ENCODE results near the gene FBP2.
"Not testable (repeated sequence)": the region's sequence is repeated elsewhere in the genome, so short reads cannot be mapped to it uniquely, and the experiment has no call there.

The FBP2 gene

DNA sequence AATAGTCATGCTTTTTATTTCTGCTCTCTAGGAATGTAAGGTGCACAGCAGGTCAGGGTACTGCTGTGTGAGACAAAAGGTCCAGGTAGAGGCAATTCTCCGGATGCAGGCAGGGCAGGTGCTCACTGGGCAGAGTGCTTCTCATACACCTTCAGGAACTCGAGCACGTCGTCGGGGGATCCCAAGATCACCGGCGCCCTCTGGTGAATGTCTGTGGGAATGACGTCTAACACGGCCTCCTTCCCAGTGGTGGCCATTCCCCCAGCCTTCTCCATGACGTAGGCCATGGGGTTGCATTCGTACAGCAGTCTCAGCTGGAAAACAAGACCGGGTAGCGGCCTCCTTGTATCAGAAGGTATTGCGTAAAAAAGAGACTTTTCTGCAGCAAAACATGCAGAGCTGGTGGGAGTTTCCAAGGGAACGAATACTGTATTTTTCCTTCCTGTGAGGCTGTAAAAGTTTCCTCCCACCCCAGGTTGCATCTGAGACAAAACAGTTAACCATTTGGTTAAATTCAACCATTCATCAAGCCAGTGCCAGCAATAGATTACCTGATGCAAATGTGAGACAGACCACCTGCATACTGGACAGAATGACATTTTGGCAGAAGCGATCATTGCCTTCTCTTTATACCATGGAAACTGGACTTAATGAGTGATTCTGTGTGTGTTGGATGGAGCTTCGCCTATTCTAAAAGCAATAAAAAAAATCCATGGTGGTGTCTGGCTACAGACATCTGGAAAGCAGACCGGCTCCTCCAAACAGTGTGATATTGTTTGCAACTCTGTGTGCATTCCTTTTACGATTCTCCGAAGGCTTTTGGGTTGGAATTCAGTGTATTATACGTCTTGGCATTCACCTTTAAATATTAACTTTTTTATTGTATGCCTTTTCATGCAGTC lies 9.9 kb upstream of the FBP2 start:
- DNase-seq: peak; percentile 63

DNA sequence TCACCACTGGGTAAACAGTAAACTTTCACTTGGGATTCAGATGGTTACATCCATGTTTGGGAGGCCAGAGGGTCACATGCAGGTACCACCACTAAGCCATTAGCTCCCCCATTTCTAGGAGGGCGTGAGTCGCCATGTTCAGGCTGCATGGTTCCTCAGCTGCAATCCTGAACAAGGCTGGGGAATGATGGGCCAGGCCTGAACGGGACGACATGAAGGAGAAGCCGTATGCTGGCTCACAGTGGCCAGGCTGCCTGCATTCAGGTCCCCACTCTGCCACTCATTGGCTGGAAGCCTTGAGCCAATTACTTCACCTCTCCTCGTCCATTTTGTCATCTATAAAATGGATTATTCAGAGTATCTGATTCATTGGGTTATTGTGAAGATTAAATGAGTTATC lies 9.0 kb upstream of the FBP2 start:
- DNase-seq: no peak

DNA sequence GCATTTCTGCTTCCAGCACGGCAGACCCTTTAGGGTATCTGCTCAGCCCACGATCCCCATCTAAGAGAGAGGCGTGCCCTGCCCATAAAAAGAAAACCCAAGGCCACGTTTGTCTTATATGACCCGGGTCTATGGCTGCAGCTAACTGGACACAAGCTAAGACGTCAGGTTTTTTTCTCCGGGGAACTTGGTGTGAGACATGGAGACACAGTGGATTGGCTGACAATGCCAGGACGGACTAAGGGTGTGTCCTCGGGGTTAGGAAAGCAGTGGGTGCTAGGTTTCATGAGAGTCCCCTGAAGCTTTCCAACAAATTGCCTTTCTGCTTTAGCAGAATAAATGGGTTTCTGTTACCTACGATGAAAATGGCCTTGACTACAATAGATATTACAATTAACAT lies 7.1 kb upstream of the FBP2 start:
- no peak for DNase-seq

DNA sequence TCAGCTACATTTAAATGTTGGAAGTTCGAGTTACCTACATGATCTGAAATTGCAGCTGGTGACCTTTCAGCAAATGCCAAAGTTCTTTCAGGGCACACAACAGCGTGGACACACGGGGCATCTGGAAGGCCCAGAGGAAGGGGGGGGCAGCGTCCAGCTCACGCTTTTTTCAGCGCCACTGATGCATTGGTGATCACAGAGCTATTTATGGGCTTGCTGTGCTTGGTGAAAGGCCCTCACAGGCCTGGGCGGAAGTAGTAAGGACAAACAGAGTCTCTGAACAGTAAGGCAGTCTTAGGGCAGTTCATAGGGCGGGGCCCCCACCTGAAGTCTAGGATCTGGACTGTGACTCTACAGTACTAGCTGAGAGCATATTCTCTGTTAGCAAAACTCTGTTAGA lies 6.6 kb upstream of the FBP2 start:
- DNase-seq: no peak

DNA sequence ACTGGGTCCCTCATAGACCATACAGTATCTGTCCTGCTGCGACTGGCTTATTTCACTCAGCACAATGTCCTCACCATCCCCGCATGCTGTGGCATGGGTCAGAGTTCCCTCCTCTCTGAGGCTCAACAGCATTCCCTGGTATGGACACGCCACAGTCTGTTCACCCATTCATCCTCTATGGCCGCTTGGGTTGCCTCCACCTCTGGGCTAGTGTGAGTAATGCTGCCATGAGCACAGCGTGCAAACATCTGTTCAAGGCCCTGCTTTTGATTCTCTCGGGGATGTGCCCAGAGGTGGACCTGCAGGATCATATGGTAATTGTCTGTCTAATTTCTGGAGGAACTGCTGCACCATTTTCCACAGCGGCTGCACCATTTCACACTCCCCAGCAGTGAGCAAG lies 5.5 kb upstream of the FBP2 start:
- no peak for DNase-seq

DNA sequence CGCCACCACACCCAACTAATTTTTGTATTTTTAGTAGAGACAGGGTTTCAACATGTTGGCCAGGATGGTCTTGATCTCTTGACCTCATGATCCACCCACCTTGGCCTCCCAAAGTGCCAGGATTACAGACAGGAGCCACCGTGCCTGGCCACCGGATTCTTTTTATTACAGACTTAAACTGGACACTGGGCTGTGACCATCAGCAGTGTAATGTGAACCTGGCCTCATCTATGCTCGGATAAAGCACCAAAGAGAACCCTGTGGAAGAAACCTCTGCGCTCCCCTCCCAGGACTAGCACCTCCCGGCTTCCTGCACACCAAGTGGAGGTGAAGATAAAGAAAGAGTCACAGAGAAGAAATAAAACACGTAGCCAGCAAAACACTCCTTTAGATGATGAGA lies 941 bp downstream of the FBP2 start:
- not testable (repeated sequence) for DNase-seq

DNA sequence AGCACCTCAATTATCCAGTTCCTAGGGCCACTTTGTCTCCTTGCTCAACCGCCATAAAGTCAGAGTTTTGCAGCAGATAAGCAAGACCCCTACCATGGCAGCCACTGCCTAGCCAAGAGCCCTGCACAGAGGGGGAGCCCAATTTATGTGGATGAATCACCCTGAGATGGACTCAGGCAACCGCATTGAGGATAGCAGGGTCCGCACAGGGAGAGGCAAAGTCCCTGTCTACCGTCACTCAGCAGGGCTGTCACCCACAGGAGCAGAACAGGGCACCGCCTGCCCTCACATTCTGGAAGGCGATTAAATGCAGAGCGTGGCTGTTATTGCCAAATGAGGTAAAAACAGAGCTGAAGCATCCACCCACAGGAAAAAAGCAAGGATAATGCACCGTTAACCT lies 1.7 kb downstream of the FBP2 start:
- DNase-seq: no peak

DNA sequence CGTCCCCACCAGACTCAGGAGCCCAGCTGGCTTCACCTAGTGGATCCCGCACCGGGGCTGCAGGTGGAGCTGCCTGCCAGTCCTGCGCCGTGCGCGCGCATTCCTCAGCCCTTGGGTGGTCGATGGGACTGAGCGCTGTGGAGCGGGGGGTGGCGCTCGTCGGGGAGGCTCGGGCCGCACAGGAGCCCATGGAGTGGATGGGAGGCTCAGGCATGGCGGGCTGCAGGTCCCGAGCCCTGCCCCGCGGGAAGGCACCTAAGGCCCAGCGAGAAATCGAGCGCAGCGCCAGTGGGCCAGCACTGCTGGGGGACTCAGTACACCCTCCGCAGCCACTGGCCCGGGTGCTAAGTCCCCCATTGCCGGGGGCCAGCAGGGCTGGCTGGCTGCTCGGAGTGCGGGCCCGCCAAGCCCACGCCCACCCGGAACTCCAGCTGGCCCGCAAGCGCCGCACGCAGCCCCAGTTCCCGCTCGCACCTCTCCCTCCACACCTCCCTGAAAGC lies 2.5 kb downstream of the FBP2 start:
- not testable (repeated sequence) for DNase-seq

DNA sequence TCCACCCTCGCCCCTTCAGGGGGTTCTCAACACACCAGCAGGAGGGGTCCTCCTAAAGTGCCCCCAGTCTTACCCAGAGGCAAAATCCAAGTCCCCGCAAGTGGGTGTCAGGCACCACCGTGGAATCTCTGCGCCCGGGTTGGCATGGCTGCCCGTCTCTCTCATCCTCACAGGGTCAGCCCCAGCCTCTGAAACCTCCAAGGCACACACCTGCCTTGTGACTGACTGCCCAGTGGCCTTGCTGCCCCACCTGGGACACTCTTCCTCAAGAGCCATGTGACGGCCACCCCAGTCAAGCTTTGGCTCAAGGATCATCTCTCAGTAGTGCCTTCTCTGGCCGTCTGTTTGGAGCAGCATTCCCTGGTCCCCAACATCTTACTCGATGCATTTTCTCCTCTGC lies 4.9 kb downstream of the FBP2 start:
- DNase-seq: no peak

DNA sequence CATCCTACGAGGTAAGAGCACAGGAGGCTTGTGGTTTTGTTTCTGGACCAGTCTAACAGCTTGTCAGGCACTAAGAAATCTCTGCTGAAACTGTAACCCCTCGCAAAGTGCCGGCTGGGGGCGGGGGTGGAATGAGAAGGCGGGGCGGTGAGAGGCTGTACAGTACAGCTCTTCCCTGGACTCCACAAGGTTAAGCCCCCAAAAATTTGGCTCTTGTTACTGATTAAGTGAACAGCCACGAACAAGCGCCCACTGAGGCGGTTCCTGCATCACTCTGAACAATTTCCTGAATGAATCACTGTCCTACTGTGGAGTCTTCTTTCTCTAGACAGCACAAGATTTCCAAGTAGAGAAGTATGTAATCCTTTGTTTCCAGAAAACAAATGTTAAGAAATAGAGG lies 6.8 kb downstream of the FBP2 start:
- DNase-seq: no peak

DNA sequence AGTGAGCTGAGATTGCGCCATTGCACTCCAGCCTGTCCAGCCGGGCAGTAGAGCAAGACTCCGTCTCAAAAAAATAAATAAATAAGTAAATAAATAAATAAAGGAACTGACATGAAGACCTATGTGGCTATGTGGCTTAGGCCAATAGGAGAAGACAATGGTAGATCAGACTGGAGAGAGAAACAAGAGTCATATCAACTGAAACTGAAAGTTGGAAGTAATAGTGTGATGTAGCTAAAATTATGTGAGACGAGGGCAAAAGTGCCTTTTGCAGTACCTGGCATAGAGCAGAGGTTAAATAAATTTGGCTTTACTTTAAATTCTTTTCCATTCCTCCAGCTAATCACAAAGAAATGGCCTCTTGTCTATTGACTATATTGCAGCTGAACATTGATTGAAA lies 7.3 kb downstream of the FBP2 start:
- no peak for DNase-seq

DNA sequence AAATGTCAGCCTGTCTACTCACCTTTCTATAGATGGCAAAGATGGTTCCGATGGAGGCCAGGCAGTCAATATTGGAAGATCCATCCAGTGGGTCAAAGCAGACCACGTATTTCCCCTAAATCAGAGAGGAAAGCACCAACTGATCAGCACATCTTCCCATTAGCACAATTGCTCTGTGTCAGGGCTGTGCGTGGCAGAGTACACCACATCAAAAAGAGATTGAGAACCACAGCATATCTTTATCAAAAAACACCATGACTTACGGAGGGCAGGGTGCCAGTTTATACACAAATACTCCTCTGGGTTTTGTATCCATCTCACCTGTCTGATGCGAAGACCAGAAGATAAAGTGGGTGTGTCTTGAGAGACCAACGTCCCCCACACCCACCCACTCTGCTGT lies 9.1 kb downstream of the FBP2 start:
- no peak for DNase-seq

DNA sequence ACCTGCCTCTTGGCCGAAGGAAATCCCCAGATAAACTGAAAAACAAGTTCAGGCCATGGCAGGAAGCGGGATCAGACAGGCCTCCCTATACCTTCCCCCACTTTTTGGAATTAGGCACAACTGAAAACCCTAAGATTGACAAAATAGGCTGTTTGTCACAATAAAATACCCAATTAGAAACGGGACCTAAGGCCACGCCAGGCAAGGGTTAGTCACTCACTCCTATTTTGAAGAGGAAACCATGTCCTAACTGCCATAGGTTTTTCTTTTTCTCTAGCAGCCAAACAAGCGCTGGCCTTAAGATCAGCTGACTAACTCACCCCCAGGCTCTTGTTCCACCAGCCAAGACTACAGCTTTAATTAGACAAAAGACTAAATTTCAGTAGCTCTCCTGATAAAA lies 11.9 kb downstream of the FBP2 start:
- DNase-seq: no peak

DNA sequence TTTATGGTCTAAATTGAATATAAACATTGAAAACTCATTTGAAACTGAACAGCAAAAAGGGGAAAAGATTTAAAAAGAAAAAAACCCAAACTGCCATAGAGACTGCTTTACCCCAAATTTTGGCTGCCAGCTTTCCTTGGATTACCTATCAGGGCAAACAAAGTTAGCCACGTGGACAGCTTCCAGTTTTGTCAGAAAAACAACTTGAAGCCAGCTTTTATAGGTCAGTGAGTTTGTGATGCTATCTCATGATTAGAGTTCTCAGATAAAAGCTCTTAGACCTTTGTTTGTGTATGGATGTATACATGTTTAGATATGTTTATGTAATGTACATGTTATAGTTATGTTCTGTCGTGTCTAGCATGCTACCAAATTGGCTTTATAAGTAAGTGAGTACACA lies 16.1 kb downstream of the FBP2 start:
- no peak for DNase-seq

DNA sequence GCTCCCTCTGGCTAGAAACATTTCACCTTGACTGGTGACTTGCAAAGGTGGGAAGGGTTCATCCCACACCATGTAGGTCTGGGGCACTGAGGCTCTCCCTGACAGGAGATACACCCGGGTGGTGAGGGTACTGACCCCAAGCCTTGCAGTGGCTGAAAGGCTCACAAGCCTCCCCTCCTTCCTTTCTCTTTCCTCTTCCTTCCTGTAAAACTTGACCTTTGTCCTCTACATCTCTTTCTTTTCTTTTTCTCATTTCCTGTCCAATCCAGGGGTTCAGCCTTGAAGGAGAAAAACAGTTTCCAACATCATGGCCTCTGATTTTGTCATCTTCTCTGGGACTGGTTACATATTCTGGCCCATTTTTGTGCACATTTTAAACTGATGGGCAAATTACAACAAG lies 16.6 kb downstream of the FBP2 start:
- no peak for DNase-seq

DNA sequence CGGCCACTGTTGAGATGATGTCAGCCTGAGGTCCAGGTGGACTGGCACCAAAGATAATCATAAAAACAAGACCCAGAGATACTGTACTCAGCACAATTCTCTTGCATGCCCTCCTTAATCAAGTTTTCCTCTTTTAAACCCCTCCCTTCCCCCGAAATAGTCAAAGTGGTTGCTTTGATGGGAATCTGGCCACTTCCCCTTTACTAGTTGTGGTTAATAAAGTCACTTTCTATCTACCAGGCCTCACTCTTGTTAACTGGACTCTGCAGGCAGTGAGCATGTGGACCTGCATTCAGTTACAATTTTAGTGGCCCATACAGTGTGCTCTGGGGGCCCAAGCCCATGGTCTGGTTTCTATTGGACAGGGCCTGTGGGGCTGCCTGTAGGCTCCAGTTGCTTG lies 17.5 kb downstream of the FBP2 start:
- DNase-seq: no peak

DNA sequence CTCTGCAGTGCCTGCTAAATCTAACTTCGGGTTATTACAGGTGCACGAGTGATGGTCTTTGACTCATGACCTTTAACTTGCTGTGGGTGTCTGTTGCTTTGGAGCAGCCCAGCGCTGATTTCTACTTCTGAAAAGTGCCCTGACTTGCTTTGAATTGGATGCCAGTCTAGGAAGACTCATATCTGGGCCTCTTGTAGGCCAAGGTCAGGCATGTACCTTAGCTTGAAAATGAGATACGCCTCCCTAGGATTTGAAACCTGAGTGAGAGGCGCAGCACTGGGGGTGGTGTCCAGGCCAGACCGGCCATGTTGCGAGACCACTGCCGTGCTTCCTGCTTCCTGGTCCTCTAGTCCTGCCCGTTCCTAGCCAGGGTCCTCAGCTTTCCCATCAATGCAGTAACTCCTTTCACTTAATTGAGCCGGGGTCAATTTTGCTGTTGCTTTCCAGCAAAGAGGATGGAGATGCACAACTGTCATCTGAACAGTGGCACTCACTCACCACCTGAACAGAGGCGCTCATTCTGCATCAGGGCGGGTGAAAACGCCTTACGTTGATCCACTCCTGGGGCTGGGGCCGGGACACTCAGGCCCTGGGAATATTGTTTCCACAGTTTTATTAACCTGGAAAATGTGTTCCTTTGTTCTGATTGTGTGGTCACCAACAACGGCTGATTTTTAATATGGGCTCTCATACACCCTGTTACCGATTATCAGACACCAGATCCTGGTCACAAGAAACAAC lies 24.5 kb downstream of the FBP2 start:
- no peak for DNase-seq

DNA sequence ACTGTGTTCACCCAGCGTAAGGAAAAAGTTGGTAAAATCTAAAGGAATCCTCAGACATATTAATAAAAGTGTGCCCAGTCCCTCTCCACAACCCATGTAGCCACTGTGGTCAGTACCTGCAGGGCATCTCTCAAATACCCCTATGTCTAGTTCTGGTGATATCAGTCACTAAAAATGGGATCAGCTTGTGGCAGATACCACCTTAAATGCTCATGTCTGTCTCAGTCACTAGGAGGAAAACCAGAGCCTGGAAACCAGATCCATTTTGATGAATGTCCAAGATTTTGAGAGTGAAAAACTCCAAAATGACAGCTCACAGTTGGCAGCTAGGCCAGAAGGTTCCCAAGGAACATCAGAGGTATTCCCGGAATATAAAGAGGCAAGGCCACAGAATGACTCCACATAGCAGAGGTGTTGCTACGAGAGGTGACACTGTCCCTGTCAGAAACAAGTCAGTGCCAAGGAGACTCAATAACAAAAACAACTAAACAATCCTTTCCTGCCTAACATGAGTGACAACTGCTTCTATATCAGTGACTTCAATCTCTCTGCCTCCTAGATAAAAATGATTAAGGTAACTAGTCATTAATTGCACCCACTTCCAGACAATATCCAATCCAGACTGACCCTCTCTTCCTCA lies 25.3 kb downstream of the FBP2 start:
- no peak for DNase-seq

DNA sequence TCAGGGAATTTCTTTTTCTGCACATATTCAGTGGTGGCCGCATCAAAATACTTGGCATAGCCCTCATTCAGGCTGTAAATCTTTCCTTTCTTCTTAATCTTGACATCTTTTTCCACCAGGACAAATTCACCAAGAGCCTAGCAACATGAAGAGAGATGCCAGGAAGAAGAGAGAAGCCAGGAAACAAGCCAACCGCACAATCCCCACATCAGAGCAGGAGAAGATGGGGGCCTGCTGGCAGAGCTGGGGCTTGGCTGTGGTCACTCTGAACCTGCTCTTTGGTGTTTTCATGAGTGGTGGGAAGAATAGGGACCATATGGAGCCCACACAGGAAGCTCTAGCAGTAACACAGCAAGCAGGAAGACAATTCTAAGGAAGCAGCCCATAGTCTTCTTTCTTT lies 26.4 kb downstream of the FBP2 start:
- no peak for DNase-seq

DNA sequence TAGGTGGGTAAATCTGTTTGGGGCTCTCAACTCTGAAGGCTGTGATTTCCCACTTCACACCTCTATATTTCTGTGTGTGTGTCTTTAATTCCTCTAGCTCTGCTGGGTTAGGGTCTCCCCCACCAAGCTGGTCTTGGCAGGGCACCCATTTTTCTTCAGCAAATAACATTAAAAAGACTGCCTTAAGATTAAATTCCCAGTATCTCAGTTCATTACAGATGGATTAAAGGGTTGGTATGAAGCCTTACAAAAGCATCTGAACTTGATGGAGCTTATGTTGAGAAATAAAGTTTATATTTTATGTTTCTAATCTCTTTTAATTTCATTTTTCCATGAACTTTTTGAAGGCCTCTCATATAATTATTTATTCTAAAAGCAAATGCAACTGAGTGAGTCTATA lies 27.1 kb downstream of the FBP2 start:
- no peak for DNase-seq

DNA sequence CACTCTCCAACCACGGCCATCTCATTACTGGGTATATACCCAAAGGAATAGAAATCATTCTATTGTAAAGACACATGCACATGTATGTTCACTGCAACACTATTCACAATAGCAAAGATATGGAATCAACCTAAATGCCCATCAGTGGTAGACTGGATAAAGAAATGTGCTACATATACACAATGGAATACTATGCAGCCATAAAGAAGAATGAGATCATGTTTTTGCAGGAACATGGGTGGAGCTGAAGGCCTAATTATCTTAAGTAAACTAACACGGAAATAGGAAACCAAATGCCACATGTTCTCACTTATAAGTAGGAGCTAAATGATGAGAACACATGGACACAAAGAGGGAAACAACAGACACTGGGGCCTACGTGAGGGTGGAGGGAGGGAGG lies 29.3 kb downstream of the FBP2 start:
- not testable (repeated sequence) for DNase-seq

DNA sequence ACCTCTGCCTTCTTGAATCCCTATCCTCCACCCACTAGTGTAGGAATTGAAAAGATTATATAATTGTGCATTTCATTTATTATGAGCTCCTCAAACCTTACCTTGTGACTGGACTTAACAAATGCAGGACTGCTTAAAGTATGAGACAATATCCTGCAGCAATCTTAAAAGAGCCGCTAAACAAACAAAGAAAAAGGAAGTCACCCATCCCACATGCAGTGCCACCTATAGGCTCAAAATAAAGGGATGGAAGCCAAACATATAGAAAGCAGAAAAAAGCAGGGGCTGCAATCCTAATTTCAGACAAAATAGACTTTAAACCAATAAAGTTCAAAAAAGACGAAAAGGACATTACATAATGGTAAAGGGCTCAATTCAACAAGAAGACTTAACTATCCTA lies 30.1 kb downstream of the FBP2 start:
- DNase-seq: no peak

DNA sequence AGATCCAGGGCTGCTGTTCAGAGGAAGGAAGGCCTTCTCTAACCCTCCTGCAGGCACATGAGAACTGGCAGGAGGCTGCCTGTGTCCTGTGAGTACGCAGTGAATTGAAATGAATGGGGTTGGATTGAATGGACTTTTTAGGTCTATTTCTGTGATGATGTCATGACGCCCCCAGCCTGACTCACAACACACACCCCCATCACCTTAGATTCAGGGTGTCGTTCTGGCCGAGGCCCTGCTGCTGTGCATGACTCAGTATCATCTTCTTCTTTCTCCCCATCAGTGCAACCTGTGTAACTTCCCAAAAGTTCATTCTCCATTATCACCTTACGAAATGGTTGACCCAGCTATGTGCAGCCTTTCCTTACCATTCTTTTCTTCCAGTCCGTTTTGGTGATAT lies 33.4 kb downstream of the FBP2 start:
- DNase-seq: no peak

DNA sequence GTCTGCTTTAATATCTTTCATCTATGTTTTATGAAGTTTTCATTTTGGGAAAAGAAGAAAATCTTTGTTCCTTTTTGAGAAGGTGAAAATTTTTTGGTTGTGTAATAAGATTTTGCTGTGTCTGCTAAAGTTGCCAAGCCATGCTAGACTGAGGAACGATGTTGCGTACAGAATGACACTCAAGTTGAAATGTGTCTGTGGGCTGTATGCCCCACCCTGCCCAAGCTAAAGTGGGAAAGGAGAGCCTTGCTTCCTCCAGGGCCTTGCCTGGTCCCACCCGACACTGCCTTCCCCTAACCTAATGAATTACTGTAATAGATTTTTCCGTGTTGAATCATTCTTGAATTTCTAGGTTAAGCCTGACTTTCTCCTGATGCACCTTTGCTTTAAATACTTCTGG lies 36.2 kb downstream of the FBP2 start:
- DNase-seq: no peak
